ENCODE data around the gene SLC26A4.

SLC26A4 gene

DNA sequence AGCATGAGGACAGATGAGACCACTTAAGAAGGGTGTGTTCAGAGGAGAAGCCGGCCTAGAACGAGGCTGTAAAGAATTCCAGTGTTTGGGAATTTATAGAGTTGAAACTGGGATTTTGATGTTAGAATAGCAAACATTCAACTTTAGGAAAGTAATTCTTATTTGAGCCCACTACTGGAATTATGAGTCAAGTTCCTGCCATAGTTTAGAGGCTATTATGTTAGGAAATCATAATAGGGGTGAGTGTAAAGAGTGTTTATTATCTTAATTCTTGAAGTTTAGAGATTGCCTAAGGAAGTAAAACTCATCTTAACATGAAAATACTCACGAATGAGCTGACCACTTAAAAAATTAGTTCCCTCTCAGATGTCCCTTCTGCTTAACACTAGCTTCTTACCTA is 85.4 kb downstream of the SLC26A4 start:
- DNase-seq (ENCODE audit: low read depth) = no peak

DNA sequence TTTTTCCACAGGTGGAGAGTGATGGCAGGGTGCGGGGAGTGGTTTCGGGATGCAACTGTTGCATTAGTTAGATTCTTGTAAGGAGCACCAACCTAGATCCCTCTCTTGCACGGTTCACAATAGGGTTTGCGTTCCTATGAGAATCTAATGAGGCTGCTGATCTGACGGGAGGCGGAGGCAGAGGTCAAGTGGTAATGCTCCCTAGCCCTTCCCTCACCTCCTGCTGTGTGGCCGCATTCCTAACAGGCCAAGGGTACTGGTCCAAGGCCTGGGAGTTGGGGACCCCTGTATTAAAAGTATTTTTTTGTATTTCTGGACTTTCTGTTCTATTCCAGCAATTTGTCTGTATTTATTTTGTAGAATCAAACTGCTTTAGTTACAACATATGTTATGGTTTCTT is 90.5 kb downstream of the SLC26A4 start:
- DNase-seq (ENCODE audit: low read depth) = no peak

DNA sequence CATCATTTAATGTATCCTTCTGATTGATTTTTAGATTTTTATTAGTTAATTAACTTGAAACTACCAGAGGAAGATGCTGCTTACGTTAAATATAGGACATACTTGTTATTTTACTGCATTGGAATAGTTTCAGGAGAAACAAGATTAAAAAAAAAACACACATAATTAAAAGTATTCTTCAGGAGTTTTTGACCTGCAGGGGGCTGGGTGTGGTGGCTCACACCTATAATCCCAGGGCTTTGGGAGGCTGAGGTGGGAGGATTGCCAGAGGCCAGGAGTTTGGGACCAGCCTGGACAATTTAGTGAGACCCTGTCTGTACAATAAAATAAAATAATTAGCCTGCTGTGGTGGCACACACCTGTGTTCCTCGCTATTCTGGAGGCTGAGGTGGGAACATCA is 94.0 kb downstream of the SLC26A4 start:
- no peak for DNase-seq (ENCODE audit: low read depth)

DNA sequence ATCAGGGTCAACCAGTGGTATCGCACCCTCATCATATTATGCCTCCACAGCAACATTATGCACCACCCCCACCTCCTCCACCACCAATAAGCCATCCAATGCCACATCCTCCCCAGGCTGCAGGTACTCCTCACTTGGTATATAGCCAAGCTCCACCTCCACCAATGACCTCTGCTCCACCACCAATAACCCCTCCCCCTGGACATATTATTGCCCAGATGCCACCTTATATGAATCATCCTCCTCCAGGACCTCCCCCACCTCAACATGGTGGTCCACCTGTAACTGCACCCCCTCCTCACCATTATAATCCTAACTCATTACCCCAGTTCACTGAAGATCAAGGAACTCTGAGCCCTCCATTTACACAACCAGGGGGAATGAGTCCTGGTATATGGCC is 98.0 kb downstream of the SLC26A4 start:
- no peak for DNase-seq (ENCODE audit: low read depth)

DNA sequence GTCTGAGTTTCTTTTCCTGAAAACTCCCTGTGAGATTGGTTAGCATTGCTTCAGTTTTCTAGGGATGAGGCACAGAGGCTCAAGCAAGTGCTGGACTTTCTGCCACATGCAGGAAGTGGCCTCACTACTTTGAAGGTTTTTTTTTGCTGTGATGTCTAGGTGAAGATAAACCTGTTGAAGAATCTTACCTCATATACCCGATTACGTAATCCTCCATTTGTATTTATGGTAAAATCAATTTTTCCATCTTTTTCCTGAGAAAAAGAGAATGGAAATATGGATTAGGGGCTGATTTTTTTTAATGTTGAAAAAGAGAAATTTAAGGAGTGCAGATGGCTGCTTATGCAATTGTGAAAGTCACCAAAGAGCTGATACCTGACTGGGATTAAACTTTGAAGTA is 106.8 kb downstream of the SLC26A4 start:
- no peak for DNase-seq (ENCODE audit: low read depth)

Measured in GM04503 (cell line).